NT2/D1 (cell line): Measurements from ENCODE around the gene ALDOB.

ENCODE experiments used
- DNase-seq: peaks from one replicate; pipeline ENCODE4 v3.0.0-alpha.2; 2011; ENCODE audit warnings: low read depth, low spot score
- H3K27me3 ChIP-seq: 2 replicates; pipeline ENCODE4 v1.6.0; 2011; ENCODE audit warnings: mild to moderate bottlenecking; ENCODE audit not compliant: insufficient read length, insufficient read depth
- H3K36me3 ChIP-seq: 2 replicates; pipeline ENCODE4 v1.6.1; 2011; ENCODE audit warnings: mild to moderate bottlenecking, low read length, mixed read lengths; ENCODE audit not compliant: insufficient read depth, insufficient read length
- H3K4me1 ChIP-seq: 2 replicates; pipeline ENCODE4 v1.5.1; 2011; ENCODE audit not compliant: insufficient read depth, insufficient read length
- H3K4me3 ChIP-seq: 2 replicates; pipeline ENCODE4 v1.5.1; 2011; ENCODE audit warnings: low read depth; ENCODE audit not compliant: insufficient read length
- H3K9ac ChIP-seq: 2 replicates; pipeline ENCODE4 v1.6.0; 2011; ENCODE audit warnings: low read depth; ENCODE audit not compliant: insufficient read length
- H3K9me3 ChIP-seq: 2 replicates; pipeline ENCODE4 v1.5.1; 2011; ENCODE audit warnings: mild to moderate bottlenecking, low read length; ENCODE audit not compliant: insufficient read depth
- SUZ12 ChIP-seq: IDR thresholded peaks from 2 replicates; pipeline ENCODE4 v1.6.1; 2011; ENCODE audit not compliant: insufficient read length, insufficient read depth; ENCODE audit errors: extremely low read depth
- YY1 ChIP-seq: IDR thresholded peaks from 2 replicates; pipeline ENCODE4 v1.6.1; 2011; ENCODE audit not compliant: insufficient read length, insufficient read depth
- ZNF274 ChIP-seq: IDR thresholded peaks from 2 replicates; pipeline ENCODE4 v1.6.1; 2011; ENCODE audit warnings: mild to moderate bottlenecking, low read depth, low read length

ALDOB gene

GRCh38 chr9:101477214-101477613, 41.6 kb upstream of the ALDOB start:
- no peak for DNase-seq
- H3K9me3 ChIP-seq = no peaks in the 10 kb centered on the region
- no peaks in the 10 kb centered on the region for H3K27me3 ChIP-seq
- H3K9ac ChIP-seq = no peak overlapping the region
- no peak overlapping the region for H3K4me3 ChIP-seq
- no peak for TF ChIP-seq YY1
- no peak for TF ChIP-seq SUZ12
- no peak for TF ChIP-seq ZNF274
- H3K4me1 ChIP-seq = no peaks in the 10 kb centered on the region
- peaks cover 21% of the 10 kb centered on the region for H3K36me3 ChIP-seq

GRCh38 chr9:101476576-101477208, 41.1 kb upstream of the ALDOB start:
- Histone ChIP-seq H3K9me3 (no peaks in the 10 kb centered on the region), H3K4me3 (no peak overlapping the region), H3K36me3 (peaks cover 21% of the 10 kb centered on the region), H3K27me3 (no peaks in the 10 kb centered on the region), H3K9ac (no peak overlapping the region), H3K4me1 (no peaks in the 10 kb centered on the region)
- TF ChIP-seq YY1 (no peak), ZNF274 (no peak), SUZ12 (no peak)
- DNase-seq = no peak

- Histone ChIP-seq H3K4me1 (no peaks in the 10 kb centered on the region), H3K4me3 (no peak overlapping the region), H3K36me3 (peaks cover 21% of the 10 kb centered on the region), H3K9ac (no peak overlapping the region), H3K9me3 (no peaks in the 10 kb centered on the region), H3K27me3 (no peaks in the 10 kb centered on the region)
- TF ChIP-seq SUZ12 = no peak
- no peak for TF ChIP-seq ZNF274
- no peak for DNase-seq
These were observed 37.3 kb upstream of the ALDOB start for GRCh38 chr9:101472891-101473290.

- no peaks in the 10 kb centered on the region for H3K27me3 ChIP-seq
These were observed 35.4 kb upstream of the ALDOB start for GRCh38 chr9:101470929-101471328.

GRCh38 chr9:101470021-101470420, 34.4 kb upstream of the ALDOB start:
- no peaks in the 10 kb centered on the region for H3K27me3 ChIP-seq
- TF ChIP-seq SUZ12 (no peak), YY1 (no peak)
- DNase-seq = no peak
- peaks cover 5% of the 10 kb centered on the region for H3K36me3 ChIP-seq
- H3K9ac ChIP-seq = no peak overlapping the region
- H3K4me3 ChIP-seq = no peak overlapping the region
- H3K4me1 ChIP-seq = no peaks in the 10 kb centered on the region
- H3K9me3 ChIP-seq = no peaks in the 10 kb centered on the region

More at GRCh38 chr9:101470929-101471328, 35.4 kb upstream of the ALDOB start:
- no peak overlapping the region for H3K9ac ChIP-seq
- DNase-seq = no peak
- peaks cover 12% of the 10 kb centered on the region for H3K36me3 ChIP-seq
- no peak overlapping the region for H3K4me3 ChIP-seq
- no peaks in the 10 kb centered on the region for H3K9me3 ChIP-seq
- no peaks in the 10 kb centered on the region for H3K4me1 ChIP-seq
- no peak for TF ChIP-seq SUZ12
- TF ChIP-seq ZNF274 = no peak
- TF ChIP-seq YY1 = no peak

GRCh38 chr9:101469026-101469425, 33.5 kb upstream of the ALDOB start:
- no peak for DNase-seq
- Histone ChIP-seq H3K9me3 (no peaks in the 10 kb centered on the region), H3K4me3 (no peak overlapping the region), H3K9ac (no peak overlapping the region), H3K36me3 (peaks cover 5% of the 10 kb centered on the region), H3K4me1 (no peaks in the 10 kb centered on the region), H3K27me3 (no peaks in the 10 kb centered on the region)
- TF ChIP-seq SUZ12 = no peak
- no peak for TF ChIP-seq ZNF274
- TF ChIP-seq YY1 = no peak

- H3K9ac ChIP-seq = no peak overlapping the region
- no peak for TF ChIP-seq SUZ12
- no peak for TF ChIP-seq ZNF274
- TF ChIP-seq YY1 = no peak
- no peaks in the 10 kb centered on the region for H3K9me3 ChIP-seq
- H3K27me3 ChIP-seq = no peaks in the 10 kb centered on the region
- H3K4me1 ChIP-seq = no peaks in the 10 kb centered on the region
- no peak overlapping the region for H3K4me3 ChIP-seq
- no peak for DNase-seq
- no peaks in the 10 kb centered on the region for H3K36me3 ChIP-seq
These were observed 32.5 kb upstream of the ALDOB start for GRCh38 chr9:101468116-101468515.

- Histone ChIP-seq H3K36me3 (no peaks in the 10 kb centered on the region), H3K4me3 (no peak overlapping the region), H3K9ac (no peak overlapping the region), H3K9me3 (no peaks in the 10 kb centered on the region), H3K27me3 (no peaks in the 10 kb centered on the region), H3K4me1 (no peaks in the 10 kb centered on the region)
- no peak for DNase-seq
- TF ChIP-seq YY1 = no peak
- TF ChIP-seq SUZ12 = no peak
- no peak for TF ChIP-seq ZNF274
These were observed 32.1 kb upstream of the ALDOB start for GRCh38 chr9:101467690-101468089.
